HepG2 (cell line): Measurements from ENCODE around the gene LYRM1. TPM values are rescaled to one million over a fixed set of nuclear protein-coding genes. Genes with fewer than 3 reads are reported as not detected.

Experiments
- ATAC-seq: fragments of 200-7000 bp; cut with Tn5 transposase; 3 replicates; pipeline ENCODE4 v1.9.1; 2020; ENCODE audit warnings: mild to moderate bottlenecking, moderate library complexity
- BruUV-seq: library from RNA; stranded (reverse); fragments of 400-500 nt; replicated peaks from 2 replicates; lab custom pipeline; 2021; lab: Mats Ljungman, UMichigan
- CTCF ChIA-PET: fragments of 300-600 bp; formaldehyde crosslinking; extraction: SDS; loops from one replicate; lab custom pipeline; 2021; ENCODE audit warnings: low total read pairs, inconsistent platforms, low intra/inter-chr PET ratio; lab: Yijun Ruan, JAX
- POLR2A ChIA-PET: fragments of 350-600 bp; sonication (Branson Sonifier 250); formaldehyde crosslinking; loops from one replicate; lab custom pipeline; 2020; ENCODE audit warnings: antibody characterized with exemption, inconsistent platforms; lab: Yijun Ruan, JAX
- DNase-seq: peaks from one replicate; pipeline ENCODE4 v3.0.0-alpha.2; 2015; ENCODE audit warnings: low spot score
- FAIRE-seq: peaks from 3 replicates; lab custom pipeline; 2011; peaks lifted over from hg19 to GRCh38; lab: Jason Lieb, UNC
- H2AFZ ChIP-seq: one replicate; pipeline ENCODE4 v1.6.1; 2011; ENCODE audit warnings: low read length, inconsistent platforms
- H3K27ac ChIP-seq: fragments of 300-600 bp; 3 replicates; pipeline ENCODE4 v1.8.0; 2011; ENCODE audit warnings: mixed run types, mild to moderate bottlenecking, mixed read lengths, low read length, inconsistent platforms; ENCODE audit not compliant: insufficient read depth; ENCODE audit errors: extremely low read length
- H3K27me3 ChIP-seq, 2 experiments: fragments of 200-600 bp in 1 of 2; 2 replicates in 1 of 2; 3 replicates in 1 of 2; pipeline versions ENCODE4 v1.6.0 to v1.8.0; 2011; ENCODE audit warnings: low read length in 2 of 2, mild to moderate bottlenecking in 2 of 2, moderate library complexity in 2 of 2, inconsistent platforms in 1 of 2; ENCODE audit not compliant: insufficient read depth in 2 of 2, control insufficient read depth in 1 of 2
- H3K36me3 ChIP-seq, 2 experiments: fragments of 200-600 bp in 1 of 2; replicated peaks in 1 of 2; 2 replicates in 1 of 2; 3 replicates in 1 of 2; pipeline versions ENCODE4 v1.5.1 to v1.8.0; 2011; ENCODE audit warnings: low read length in 2 of 2, inconsistent platforms in 1 of 2; ENCODE audit not compliant: insufficient read depth in 2 of 2, control insufficient read depth in 1 of 2
- H3K4me1 ChIP-seq: 2 replicates; pipeline ENCODE4 v1.5.1; 2012; ENCODE audit warnings: low read length, inconsistent platforms; ENCODE audit not compliant: insufficient read depth
- H3K4me2 ChIP-seq: 2 replicates; pipeline ENCODE4 v1.6.0; 2011; ENCODE audit warnings: low read depth, low read length, inconsistent platforms
- H3K4me3 ChIP-seq, 3 experiments: fragments of 200-600 bp in 1 of 3; sonication (generic), shearing (Covaris generic) in 1 of 3; replicated peaks in 1 of 3; 2 replicates each; pipeline ENCODE4 v1.5.1; 2011 to 2016; ENCODE audit warnings: low read length in 3 of 3, inconsistent platforms in 2 of 3, low read depth in 2 of 3, mild to moderate bottlenecking in 2 of 3, control low read depth in 1 of 3, mixed read lengths in 1 of 3; ENCODE audit not compliant: insufficient read depth in 1 of 3
- H3K79me2 ChIP-seq: one replicate; pipeline ENCODE4 v1.6.1; 2011; ENCODE audit warnings: low read length, inconsistent platforms; ENCODE audit not compliant: insufficient read depth
- H3K9ac ChIP-seq: 2 replicates; pipeline ENCODE4 v1.6.0; 2011; ENCODE audit warnings: mild to moderate bottlenecking, low read depth, low read length, inconsistent platforms; ENCODE audit not compliant: insufficient read depth
- H3K9me3 ChIP-seq: 2 replicates; pipeline ENCODE4 v1.5.1; 2012; ENCODE audit warnings: mild to moderate bottlenecking, low read length
- H4K20me1 ChIP-seq: 2 replicates; pipeline ENCODE4 v1.6.0; 2011; ENCODE audit warnings: inconsistent platforms, mild to moderate bottlenecking, low read length, moderate library complexity; ENCODE audit not compliant: insufficient read depth
- ASH2L ChIP-seq: fragments of 300-600, 200-600 bp; sonication (generic); IDR thresholded peaks from 2 replicates; pipeline ENCODE4 v1.7.0; 2017; ENCODE audit warnings: low read depth, mild to moderate bottlenecking, moderate library complexity, mixed read lengths, low read length; ENCODE audit not compliant: insufficient read length
- FUBP1 ChIP-seq: sonication (generic); formaldehyde crosslinking; IDR thresholded peaks from 2 replicates; pipeline ENCODE4 v1.5.1; 2020; ENCODE audit warnings: missing genetic modification reagents, mild to moderate bottlenecking, borderline replicate concordance
- KDM1A ChIP-seq: IDR thresholded peaks from 2 replicates; pipeline ENCODE4 v1.6.1; 2016; ENCODE audit warnings: missing compliant biosample characterization
- KDM5B ChIP-seq: sonication (generic); formaldehyde crosslinking; IDR thresholded peaks from 2 replicates; pipeline ENCODE4 v1.4.0; 2020; ENCODE audit warnings: missing genetic modification reagents, mild to moderate bottlenecking, borderline replicate concordance
- NFIB ChIP-seq: sonication (generic); formaldehyde crosslinking; IDR thresholded peaks from 2 replicates; pipeline ENCODE4 v1.9.0; 2021; ENCODE audit warnings: missing genetic modification reagents, mild to moderate bottlenecking, borderline replicate concordance
- NFYC ChIP-seq: IDR thresholded peaks from 2 replicates; pipeline ENCODE4 v1.6.1; 2016; ENCODE audit warnings: missing genetic modification reagents, missing compliant biosample characterization
- NR2F1 ChIP-seq, 2 experiments: fragments of 450-650 bp in 1 of 2; formaldehyde crosslinking in 1 of 2; IDR thresholded peaks; 2 replicates each; pipeline versions ENCODE4 v1.5.0 to v1.6.1; 2016 to 2020; ENCODE audit warnings: mild to moderate bottlenecking in 1 of 2, missing compliant biosample characterization in 1 of 2, missing genetic modification reagents in 1 of 2, moderate library complexity in 1 of 2
- POGZ ChIP-seq: sonication (generic); formaldehyde crosslinking; IDR thresholded peaks from 2 replicates; pipeline ENCODE4 v1.4.0; 2020; ENCODE audit warnings: mild to moderate bottlenecking, missing genetic modification reagents
- SCMH1 ChIP-seq: sonication (generic); formaldehyde crosslinking; IDR thresholded peaks from 2 replicates; pipeline ENCODE4 v1.9.0; 2021; ENCODE audit warnings: missing genetic modification reagents, mild to moderate bottlenecking, borderline replicate concordance
- ZEB1 ChIP-seq: IDR thresholded peaks from 2 replicates; pipeline ENCODE4 v1.6.1; 2012; ENCODE audit warnings: mild to moderate bottlenecking, low read depth, inconsistent platforms; ENCODE audit not compliant: insufficient replicate concordance
- ZFP41 ChIP-seq: sonication (generic); formaldehyde crosslinking; IDR thresholded peaks from 2 replicates; pipeline ENCODE4 v1.4.0; 2020; ENCODE audit warnings: mild to moderate bottlenecking, missing genetic modification reagents, borderline replicate concordance
- ZNF839 ChIP-seq: sonication (generic); formaldehyde crosslinking; IDR thresholded peaks from 2 replicates; pipeline ENCODE4 v1.4.0; 2020; ENCODE audit warnings: missing genetic modification reagents, mild to moderate bottlenecking, borderline replicate concordance
- ZSCAN29 ChIP-seq: sonication (generic); formaldehyde crosslinking; conservative IDR thresholded peaks from 2 replicates; pipeline ENCODE4 v1.4.0; 2020; ENCODE audit warnings: mild to moderate bottlenecking, missing genetic modification reagents
- WGBS: methylation state at CpG from one replicate; pipeline ENCODE4 v1.1.6; 2017; ENCODE audit warnings: low lambda C conversion rate; 5-methylcytosine and 5-hydroxymethylcytosine counted together
- in situ Hi-C: cut with HindIII; loops from 2 replicates; pipeline ENCODE4 v1.10.0; 2017; ENCODE audit warnings: low pct_unique_long_range_greater_than_20kb; ENCODE audit not compliant: extremely low pct_ligation_motif_present
- intact Hi-C: fragments of 100-400 bp; cut with micrococcal nuclease; formaldehyde crosslinking; loops from one replicate; pipeline ENCODE4 v1.10.0; 2022; ENCODE audit not compliant: unreplicated experiment
- polyA plus RNA-seq, 8 experiments: library from polyadenylated mRNA; depleted of rRNA in 3 of 8; stranded (reverse) in 7 of 8; unstranded in 1 of 8; fragments of >200 nt; fragmentation: Illumina TruSeq in 4 of 8; extraction: Trizol in 4 of 8; gene quantifications; 2 replicates each; pipeline versions ENCODE4 v1.2.1 to v1.2.3, GENCODE V29; 2011 to 2016; ENCODE audit warnings: low read depth in 4 of 8, missing spikeins in 1 of 8, mixed read lengths in 1 of 8; ENCODE audit not compliant: insufficient read depth in 1 of 8
- total RNA-seq, 5 experiments: library from RNA; depleted of rRNA; stranded (reverse); fragments of >200 nt; fragmentation: Illumina TruSeq; extraction: Trizol; gene quantifications; 2 replicates each; pipeline ENCODE4 v1.2.3, GENCODE V29; 2016; ENCODE audit warnings: low read depth in 1 of 5
- TF ChIP-seq, protein P1 (sequence below): sonication (generic); formaldehyde crosslinking; IDR thresholded peaks from 2 replicates; pipeline ENCODE4 v1.5.1; 2020; ENCODE audit warnings: mild to moderate bottlenecking, moderate library complexity, missing genetic modification reagents

LYRM1 gene
- total and polyA plus RNA-seq, 2 of the 13 experiments (the other 11 are each of a cell fraction or from before 2014, with no cell fraction given), result 59.2 to 82.6 TPM

DNA sequence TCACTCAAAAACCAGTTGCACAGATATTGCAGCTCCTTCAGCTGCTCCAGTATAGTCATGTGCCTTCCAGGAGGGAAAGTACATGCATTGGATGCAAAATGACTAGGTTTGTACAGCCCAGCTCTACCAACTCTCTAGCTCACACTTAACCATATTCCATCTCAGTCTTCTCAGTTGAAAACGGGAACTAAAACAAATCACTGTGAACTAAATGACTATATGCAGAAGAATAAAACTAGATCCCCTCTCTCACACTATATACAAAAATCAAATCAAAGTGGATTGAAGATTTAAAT is 25.3 kb upstream of the LYRM1 start:
- H3K27ac ChIP-seq, result no peak overlapping the region
- ChIA-PET POLR2A (interaction anchor here (1.0 to 3.2 kb wide), 5 partner anchors 8 to 69 kb away, joined by 3 to 20 read pairs (median 7); partner anchors contain the start of genes DCUN1D3, ERI2, LYRM1 and REXO5), CTCF (interaction anchor here (1.4 kb wide), 1 partner anchor 25 kb away, joined by 4 read pairs; no protein-coding TSS in a partner anchor)
- DNase-seq (no peak), FAIRE-seq (no peak), ATAC-seq (no peak)
- TF ChIP-seq FUBP1 (CRISPR knock-in tag) (0 out of 2 replicates have a peak, but pooled peaks have one; percentile 16), KDM5B (CRISPR knock-in tag) (no peak), ZNF839 (CRISPR knock-in tag) (no peak), NFYC (CRISPR knock-in tag) (no peak)
- H3K36me3 ChIP-seq, result peaks cover 0 to 11% of the 10 kb centered on the region in 2 experiments; a peak in 2 of 5 replicates
- BruUV-seq, result no TSS peak
- WGBS, result 97% methylated on average over 1 of the region's 1 CpG
- no peak overlapping the region for H3K9ac ChIP-seq
- peak overlapping the region; percentile 38 for H3K4me2 ChIP-seq
- H3K4me1 ChIP-seq, result peaks cover 78% of the 10 kb centered on the region
- intact Hi-C loops, result loop anchor here (2.0 kb wide), 1 partner anchor 23 kb away; no protein-coding TSS in a partner anchor
- H2AFZ ChIP-seq, result no peak overlapping the region
- peaks cover 91% of the 10 kb centered on the region for H3K79me2 ChIP-seq
- no peaks in the 10 kb centered on the region for H3K27me3 ChIP-seq
- H3K4me3 ChIP-seq, result no peak overlapping the region
- peaks cover 18% of the 10 kb centered on the region for H4K20me1 ChIP-seq
- in situ Hi-C loops, result no loop called here
- H3K9me3 ChIP-seq, result no peaks in the 10 kb centered on the region

- Histone ChIP-seq H3K4me3 (peak overlapping the region in 2 of 3 experiments; percentile 27 to 36; a peak in 4 of 6 replicates), H3K27ac (peak overlapping the region; percentile 58), H3K4me2 (peak overlapping the region; percentile 69), H3K4me1 (peaks cover 83% of the 10 kb centered on the region), H4K20me1 (peaks cover 22% of the 10 kb centered on the region), H3K9me3 (no peaks in the 10 kb centered on the region), H3K9ac (peak overlapping the region; percentile 25), H3K79me2 (peaks cover 87% of the 10 kb centered on the region), H2AFZ (no peak overlapping the region), H3K36me3 (no peaks in the 10 kb centered on the region), H3K27me3 (no peaks in the 10 kb centered on the region)
- WGBS, result 5% methylated on average over 5 of the region's 5 CpGs
- ChIA-PET CTCF (interaction anchor here (1.8 kb wide), 1 partner anchor 29 kb away, joined by 5 read pairs; no protein-coding TSS in a partner anchor), POLR2A (interaction anchor here (1.2 to 1.9 kb wide), 2 partner anchors 13 to 21 kb away, joined by 5 to 8 read pairs; partner anchors contain the start of genes DCUN1D3 and LYRM1)
- peak; percentile 91 for ATAC-seq
- in situ Hi-C loops, result no loop called here
- no TSS peak for BruUV-seq
- intact Hi-C loops, result loop anchor here (2.0 kb wide), 1 partner anchor 28 kb away; no protein-coding TSS in a partner anchor
- DNase-seq, result peak; percentile 85
- peak; percentile 61 for FAIRE-seq
- TF ChIP-seq ASH2L (peak; percentile 81), KDM1A (no peak; the same call in 1 of the 2 replicates), NFIB (CRISPR knock-in tag) (no peak), POGZ (CRISPR knock-in tag) (peak; percentile 44; the same call in 1 of the 2 replicates), NR2F1 (CRISPR knock-in tag; IDR thresholded peaks at IDR 0.05) (peak in 1 of 2 experiments; percentile 29; a peak in 1 of 4 replicates), SCMH1 (no peak), ZFP41 (CRISPR knock-in tag) (no peak), ZSCAN29 (CRISPR knock-in tag) (no peak), ZEB1 (peak; percentile 32)
- TF ChIP-seq, protein P1, sequence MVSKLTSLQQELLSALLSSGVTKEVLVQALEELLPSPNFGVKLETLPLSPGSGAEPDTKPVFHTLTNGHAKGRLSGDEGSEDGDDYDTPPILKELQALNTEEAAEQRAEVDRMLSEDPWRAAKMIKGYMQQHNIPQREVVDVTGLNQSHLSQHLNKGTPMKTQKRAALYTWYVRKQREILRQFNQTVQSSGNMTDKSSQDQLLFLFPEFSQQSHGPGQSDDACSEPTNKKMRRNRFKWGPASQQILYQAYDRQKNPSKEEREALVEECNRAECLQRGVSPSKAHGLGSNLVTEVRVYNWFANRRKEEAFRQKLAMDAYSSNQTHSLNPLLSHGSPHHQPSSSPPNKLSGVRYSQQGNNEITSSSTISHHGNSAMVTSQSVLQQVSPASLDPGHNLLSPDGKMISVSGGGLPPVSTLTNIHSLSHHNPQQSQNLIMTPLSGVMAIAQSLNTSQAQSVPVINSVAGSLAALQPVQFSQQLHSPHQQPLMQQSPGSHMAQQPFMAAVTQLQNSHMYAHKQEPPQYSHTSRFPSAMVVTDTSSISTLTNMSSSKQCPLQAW (CRISPR knock-in tag), result peak; percentile 55; the same call in 1 of the 2 replicates
Measured at GRCh38 chr16:20878682-20879147, 21.9 kb upstream of the LYRM1 start.
